WTC11 (cell line): ENCODE measurements around the gene EVPLL. TPM values are rescaled to one million over a fixed set of nuclear protein-coding genes. Genes with fewer than 3 reads are reported as not detected.

ENCODE experiments used
- ATAC-seq: fragments of 200-7000 bp; cut with Tn5 transposase; 2 replicates; pipeline ENCODE4 v1.10.0; 2021; ENCODE audit warnings: mild to moderate bottlenecking, moderate library complexity
- CTCF ChIA-PET: fragments of 300-600 bp; sonication (Branson Sonifier 250); formaldehyde crosslinking; loops from one replicate; lab custom pipeline; 2021; ENCODE audit warnings: antibody characterized with exemption; lab: Charles Lee
- POLR2A ChIA-PET: fragments of 350-600 bp; sonication (Branson Sonifier 250); formaldehyde crosslinking; loops from one replicate; lab custom pipeline; 2021; ENCODE audit warnings: antibody characterized with exemption; lab: Charles Lee
- DNase-seq: peaks from one replicate; pipeline ENCODE4 v3.0.0; 2021; ENCODE audit warnings: low spot score
- H3K27ac Mint-ChIP-seq: 2 replicates; pipeline ENCODE4 v1.8.0; 2021; ENCODE audit warnings: mixed read lengths
- H3K27me3 Mint-ChIP-seq: 2 replicates; pipeline ENCODE4 v1.8.0; 2021; ENCODE audit warnings: low read depth, mild to moderate bottlenecking, moderate library complexity, mixed read lengths
- H3K36me3 Mint-ChIP-seq: 2 replicates; pipeline ENCODE4 v1.8.0; 2021; ENCODE audit warnings: mixed read lengths
- H3K4me1 Mint-ChIP-seq: 2 replicates; pipeline ENCODE4 v1.8.0; 2022; ENCODE audit warnings: mixed read lengths
- H3K4me3 Mint-ChIP-seq: 2 replicates; pipeline ENCODE4 v1.8.0; 2021; ENCODE audit warnings: mild to moderate bottlenecking, moderate library complexity, mixed read lengths
- H3K9me3 Mint-ChIP-seq: 2 replicates; pipeline ENCODE4 v1.8.0; 2021; ENCODE audit warnings: mixed read lengths
- ATF2 ChIP-seq: sonication (generic); formaldehyde crosslinking; IDR thresholded peaks from 2 replicates; pipeline ENCODE4 v1.8.1; 2022; ENCODE audit warnings: low read depth, missing genetic modification reagents, borderline replicate concordance
- CBFB ChIP-seq: sonication (generic); formaldehyde crosslinking; IDR thresholded peaks from 2 replicates; pipeline ENCODE4 v1.8.1; 2022; ENCODE audit warnings: mild to moderate bottlenecking, low read depth, missing genetic modification reagents
- ELF4 ChIP-seq: sonication (generic); formaldehyde crosslinking; IDR thresholded peaks from 2 replicates; pipeline ENCODE4 v1.8.1; 2022; ENCODE audit warnings: low read depth, mild to moderate bottlenecking, moderate library complexity, missing genetic modification reagents
- EMX1 ChIP-seq: fragments of 250-450 bp; sonication (Bioruptor Pico); IDR thresholded peaks from 2 replicates; pipeline ENCODE4 v1.8.0; 2021; ENCODE audit warnings: mild to moderate bottlenecking
- FOXP1 ChIP-seq: sonication (generic); formaldehyde crosslinking; IDR thresholded peaks from 2 replicates; pipeline ENCODE4 v1.8.0; 2022; ENCODE audit warnings: missing genetic modification reagents, mild to moderate bottlenecking, moderate library complexity, borderline replicate concordance
- GTF2I ChIP-seq: fragments of 250-450 bp; sonication (Bioruptor Pico); conservative IDR thresholded peaks from 2 replicates; pipeline ENCODE4 v1.4.0; 2021; ENCODE audit warnings: mild to moderate bottlenecking
- HMGA2 ChIP-seq: fragments of 250-450 bp; sonication (Bioruptor Pico); IDR thresholded peaks from 2 replicates; pipeline ENCODE4 v1.4.0; 2021; ENCODE audit warnings: mild to moderate bottlenecking, moderate library complexity
- IRF2 ChIP-seq: sonication (generic); formaldehyde crosslinking; IDR thresholded peaks from 2 replicates; pipeline ENCODE4 v1.8.0; 2022; ENCODE audit warnings: low read depth, missing genetic modification reagents, borderline replicate concordance
- KAT7 ChIP-seq: sonication (generic); formaldehyde crosslinking; IDR thresholded peaks from 2 replicates; pipeline ENCODE4 v1.8.1; 2023; ENCODE audit warnings: missing genetic modification reagents, mild to moderate bottlenecking, borderline replicate concordance
- NFATC4 ChIP-seq: fragments of 250-450 bp; sonication (Bioruptor Pico); IDR thresholded peaks from 2 replicates; pipeline ENCODE4 v1.9.0; 2021; ENCODE audit warnings: mild to moderate bottlenecking
- RORB ChIP-seq: fragments of 250-450 bp; sonication (Bioruptor Pico); IDR thresholded peaks from 2 replicates; pipeline ENCODE4 v1.9.0; 2021; ENCODE audit warnings: mild to moderate bottlenecking
- SMAD4 ChIP-seq: sonication (generic); formaldehyde crosslinking; IDR thresholded peaks from 2 replicates; pipeline ENCODE4 v1.8.0; 2022; ENCODE audit warnings: mild to moderate bottlenecking, missing genetic modification reagents
- USF1 ChIP-seq: sonication (generic); formaldehyde crosslinking; IDR thresholded peaks from 2 replicates; pipeline ENCODE4 v1.8.0; 2022; ENCODE audit warnings: mild to moderate bottlenecking, missing genetic modification reagents
- ZBTB21 ChIP-seq: sonication (generic); formaldehyde crosslinking; IDR thresholded peaks from 2 replicates; pipeline ENCODE4 v1.8.1; 2023; ENCODE audit warnings: mild to moderate bottlenecking, missing genetic modification reagents, borderline replicate concordance
- ZNF219 ChIP-seq: sonication (generic); formaldehyde crosslinking; IDR thresholded peaks from 2 replicates; pipeline ENCODE4 v1.8.0; 2023; ENCODE audit warnings: missing genetic modification reagents, mild to moderate bottlenecking, borderline replicate concordance
- ZNF281 ChIP-seq: sonication (generic); formaldehyde crosslinking; IDR thresholded peaks from 2 replicates; pipeline ENCODE4 v1.8.0; 2023; ENCODE audit warnings: mild to moderate bottlenecking, missing genetic modification reagents
- ZNF416 ChIP-seq: fragments of 250-450 bp; sonication (Bioruptor Pico); IDR thresholded peaks from 2 replicates; pipeline ENCODE4 v1.9.0; 2021; ENCODE audit warnings: mild to moderate bottlenecking, inconsistent platforms
- ZNF423 ChIP-seq: fragments of 250-450 bp; sonication (Bioruptor Pico); IDR thresholded peaks from 2 replicates; pipeline ENCODE4 v2.1.2; 2022; ENCODE audit warnings: mild to moderate bottlenecking, moderate library complexity
- total RNA-seq: library from RNA; stranded (reverse); gene quantifications from 3 replicates; pipeline ENCODE4 v1.2.3, GENCODE V29; 2021
- TF ChIP-seq, protein P1 (sequence below): sonication (generic); formaldehyde crosslinking; conservative IDR thresholded peaks from 2 replicates; pipeline ENCODE4 v1.8.1; 2023; ENCODE audit warnings: mild to moderate bottlenecking, low read depth, missing genetic modification reagents, moderate library complexity
- TF ChIP-seq, protein P2 (sequence below): fragments of 250-450 bp; sonication (Bioruptor Pico); IDR thresholded peaks from 2 replicates; pipeline ENCODE4 v2.1.2; 2022; ENCODE audit warnings: mild to moderate bottlenecking, moderate library complexity
- TF ChIP-seq, protein P3 (sequence below): sonication (generic); formaldehyde crosslinking; IDR thresholded peaks from 2 replicates; pipeline ENCODE4 v1.8.0; 2022; ENCODE audit warnings: mild to moderate bottlenecking, missing genetic modification reagents

The EVPLL gene
- total RNA-seq, 1 experiment from 2014 or later: not detected

DNA sequence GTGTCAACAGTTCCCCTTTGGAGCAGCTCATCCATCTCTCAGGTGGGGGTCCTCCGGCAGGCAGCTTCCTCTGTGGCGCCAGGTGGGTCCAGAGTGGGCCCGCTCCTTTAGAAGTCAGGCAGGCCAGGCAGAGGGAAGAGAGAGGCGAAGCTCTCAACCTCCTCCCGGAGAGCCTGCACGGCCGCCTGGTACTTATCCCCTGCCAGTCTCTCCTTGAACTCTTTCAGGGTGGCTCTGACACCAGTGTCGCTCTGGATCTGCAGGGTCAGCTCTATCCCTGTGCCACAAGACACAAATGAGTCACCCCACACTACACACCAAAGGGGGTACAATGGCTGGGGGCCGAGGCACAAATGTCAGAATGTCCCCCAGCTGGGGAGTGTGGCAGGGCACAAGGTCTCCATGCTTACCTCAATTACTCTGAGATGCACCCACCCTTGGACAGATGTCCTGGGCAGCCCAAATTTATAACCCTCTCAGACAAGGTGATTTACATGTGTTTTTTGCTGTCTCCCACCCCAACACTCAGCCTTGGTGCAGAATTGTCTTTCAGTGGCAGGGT is 48.9 kb upstream of the EVPLL start:
- Mint-ChIP-seq H3K27ac (no peak overlapping the region), H3K36me3 (peaks cover 56% of the 10 kb centered on the region), H3K9me3 (peaks cover 7% of the 10 kb centered on the region), H3K4me3 (no peak overlapping the region), H3K27me3 (no peaks in the 10 kb centered on the region), H3K4me1 (no peaks in the 10 kb centered on the region)
- ATAC-seq: no peak
- ChIA-PET POLR2A (interaction anchor here (0.6 kb wide), 1 partner anchor 14 kb away, joined by 4 read pairs; the partner anchor contains the start of genes SMCR8 and TOP3A), CTCF (no interaction called here)
- TF ChIP-seq ATF2 (no peak), CBFB (no peak), ZNF416 (no peak)
- TF ChIP-seq, protein P1, sequence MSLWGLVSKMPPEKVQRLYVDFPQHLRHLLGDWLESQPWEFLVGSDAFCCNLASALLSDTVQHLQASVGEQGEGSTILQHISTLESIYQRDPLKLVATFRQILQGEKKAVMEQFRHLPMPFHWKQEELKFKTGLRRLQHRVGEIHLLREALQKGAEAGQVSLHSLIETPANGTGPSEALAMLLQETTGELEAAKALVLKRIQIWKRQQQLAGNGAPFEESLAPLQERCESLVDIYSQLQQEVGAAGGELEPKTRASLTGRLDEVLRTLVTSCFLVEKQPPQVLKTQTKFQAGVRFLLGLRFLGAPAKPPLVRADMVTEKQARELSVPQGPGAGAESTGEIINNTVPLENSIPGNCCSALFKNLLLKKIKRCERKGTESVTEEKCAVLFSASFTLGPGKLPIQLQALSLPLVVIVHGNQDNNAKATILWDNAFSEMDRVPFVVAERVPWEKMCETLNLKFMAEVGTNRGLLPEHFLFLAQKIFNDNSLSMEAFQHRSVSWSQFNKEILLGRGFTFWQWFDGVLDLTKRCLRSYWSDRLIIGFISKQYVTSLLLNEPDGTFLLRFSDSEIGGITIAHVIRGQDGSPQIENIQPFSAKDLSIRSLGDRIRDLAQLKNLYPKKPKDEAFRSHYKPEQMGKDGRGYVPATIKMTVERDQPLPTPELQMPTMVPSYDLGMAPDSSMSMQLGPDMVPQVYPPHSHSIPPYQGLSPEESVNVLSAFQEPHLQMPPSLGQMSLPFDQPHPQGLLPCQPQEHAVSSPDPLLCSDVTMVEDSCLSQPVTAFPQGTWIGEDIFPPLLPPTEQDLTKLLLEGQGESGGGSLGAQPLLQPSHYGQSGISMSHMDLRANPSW: no peak
- TF ChIP-seq, protein P2, sequence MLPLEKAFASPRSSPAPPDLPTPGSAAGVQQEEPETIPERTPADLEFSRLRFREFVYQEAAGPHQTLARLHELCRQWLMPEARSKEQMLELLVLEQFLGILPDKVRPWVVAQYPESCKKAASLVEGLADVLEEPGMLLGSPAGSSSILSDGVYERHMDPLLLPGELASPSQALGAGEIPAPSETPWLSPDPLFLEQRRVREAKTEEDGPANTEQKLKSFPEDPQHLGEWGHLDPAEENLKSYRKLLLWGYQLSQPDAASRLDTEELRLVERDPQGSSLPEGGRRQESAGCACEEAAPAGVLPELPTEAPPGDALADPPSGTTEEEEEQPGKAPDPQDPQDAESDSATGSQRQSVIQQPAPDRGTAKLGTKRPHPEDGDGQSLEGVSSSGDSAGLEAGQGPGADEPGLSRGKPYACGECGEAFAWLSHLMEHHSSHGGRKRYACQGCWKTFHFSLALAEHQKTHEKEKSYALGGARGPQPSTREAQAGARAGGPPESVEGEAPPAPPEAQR: no peak
- DNase-seq: no peak

GRCh38 chr17:18331879-18332278 is 45.7 kb upstream of the EVPLL start:
- Mint-ChIP-seq H3K27ac (no peak overlapping the region), H3K4me3 (no peak overlapping the region), H3K36me3 (peaks cover 69% of the 10 kb centered on the region), H3K27me3 (no peaks in the 10 kb centered on the region), H3K9me3 (peaks cover 9% of the 10 kb centered on the region), H3K4me1 (no peaks in the 10 kb centered on the region)
- ATAC-seq (no peak), DNase-seq (no peak)
- ChIA-PET CTCF (no interaction called here), POLR2A (no interaction called here)
- TF ChIP-seq EMX1 (CRISPR knock-in tag) (no peak), SMAD4 (CRISPR knock-in tag) (no peak), FOXP1 (CRISPR knock-in tag) (no peak), ZNF423 (CRISPR knock-in tag) (no peak), NFATC4 (no peak), IRF2 (CRISPR knock-in tag) (no peak), USF1 (CRISPR knock-in tag) (no peak), RORB (no peak), ZBTB21 (CRISPR knock-in tag) (no peak), HMGA2 (no peak), ZNF219 (CRISPR knock-in tag) (no peak), ZNF281 (CRISPR knock-in tag) (no peak), ELF4 (CRISPR knock-in tag) (no peak), GTF2I (CRISPR knock-in tag) (no peak), KAT7 (CRISPR knock-in tag) (no peak)
- TF ChIP-seq, protein P3, sequence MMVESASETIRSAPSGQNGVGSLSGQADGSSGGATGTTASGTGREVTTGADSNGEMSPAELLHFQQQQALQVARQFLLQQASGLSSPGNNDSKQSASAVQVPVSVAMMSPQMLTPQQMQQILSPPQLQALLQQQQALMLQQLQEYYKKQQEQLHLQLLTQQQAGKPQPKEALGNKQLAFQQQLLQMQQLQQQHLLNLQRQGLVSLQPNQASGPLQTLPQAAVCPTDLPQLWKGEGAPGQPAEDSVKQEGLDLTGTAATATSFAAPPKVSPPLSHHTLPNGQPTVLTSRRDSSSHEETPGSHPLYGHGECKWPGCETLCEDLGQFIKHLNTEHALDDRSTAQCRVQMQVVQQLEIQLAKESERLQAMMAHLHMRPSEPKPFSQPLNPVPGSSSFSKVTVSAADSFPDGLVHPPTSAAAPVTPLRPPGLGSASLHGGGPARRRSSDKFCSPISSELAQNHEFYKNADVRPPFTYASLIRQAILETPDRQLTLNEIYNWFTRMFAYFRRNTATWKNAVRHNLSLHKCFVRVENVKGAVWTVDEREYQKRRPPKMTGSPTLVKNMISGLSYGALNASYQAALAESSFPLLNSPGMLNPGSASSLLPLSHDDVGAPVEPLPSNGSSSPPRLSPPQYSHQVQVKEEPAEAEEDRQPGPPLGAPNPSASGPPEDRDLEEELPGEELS: no peak
- TF ChIP-seq, protein P1: no peak
